Fibroblast of peridontal ligament (primary cell): Measurements from ENCODE around the gene OLFML2B.
"Not testable (repeated sequence)": the region's sequence is repeated elsewhere in the genome, so short reads cannot be mapped to it uniquely, and the experiment has no call there.

Source experiments
- DNase-seq: peaks from one replicate; pipeline ENCODE4 v3.0.0-alpha.2; 2010; ENCODE audit errors: extremely low read depth

The OLFML2B gene

DNA sequence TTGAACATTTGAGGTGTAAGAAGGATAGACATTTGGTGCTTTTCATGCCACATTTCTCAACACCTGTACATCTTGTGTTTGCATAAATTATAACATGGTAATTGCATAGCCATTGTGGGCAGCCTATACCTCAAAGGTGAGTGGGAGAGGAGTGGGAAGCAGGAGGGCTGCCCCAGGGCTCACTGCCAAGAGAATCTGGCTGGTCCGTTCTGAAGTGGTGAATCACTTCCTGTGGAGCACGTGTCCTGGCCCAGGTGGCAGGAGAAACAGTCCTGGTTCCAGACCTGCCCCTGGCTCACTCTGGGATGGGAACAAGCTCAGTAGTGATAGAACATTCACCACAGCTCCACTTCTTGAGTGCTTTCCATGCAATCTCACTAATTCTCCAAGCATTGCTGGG is 11.6 kb upstream of the OLFML2B start:
- DNase-seq = no peak

DNA sequence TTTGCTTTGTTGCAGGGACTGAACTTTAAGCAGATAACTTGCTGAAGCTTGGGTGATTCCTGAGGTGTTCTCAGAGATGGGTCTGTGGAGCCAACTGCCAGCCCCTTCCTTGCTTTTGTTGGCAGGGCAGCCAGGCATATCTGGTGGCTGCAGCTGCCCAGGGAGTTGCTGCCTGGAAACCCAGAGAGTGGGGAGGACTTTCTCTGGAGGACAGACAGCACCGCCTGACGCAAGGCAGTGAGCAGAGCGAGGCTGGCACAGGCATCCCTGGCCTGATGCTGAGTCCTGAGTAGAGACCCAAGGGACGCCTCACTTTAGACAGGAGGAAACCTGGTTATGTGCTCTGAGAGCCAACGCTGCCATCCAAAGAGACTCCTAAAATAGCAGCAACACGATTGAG is 9.8 kb upstream of the OLFML2B start:
- DNase-seq = no peak

DNA sequence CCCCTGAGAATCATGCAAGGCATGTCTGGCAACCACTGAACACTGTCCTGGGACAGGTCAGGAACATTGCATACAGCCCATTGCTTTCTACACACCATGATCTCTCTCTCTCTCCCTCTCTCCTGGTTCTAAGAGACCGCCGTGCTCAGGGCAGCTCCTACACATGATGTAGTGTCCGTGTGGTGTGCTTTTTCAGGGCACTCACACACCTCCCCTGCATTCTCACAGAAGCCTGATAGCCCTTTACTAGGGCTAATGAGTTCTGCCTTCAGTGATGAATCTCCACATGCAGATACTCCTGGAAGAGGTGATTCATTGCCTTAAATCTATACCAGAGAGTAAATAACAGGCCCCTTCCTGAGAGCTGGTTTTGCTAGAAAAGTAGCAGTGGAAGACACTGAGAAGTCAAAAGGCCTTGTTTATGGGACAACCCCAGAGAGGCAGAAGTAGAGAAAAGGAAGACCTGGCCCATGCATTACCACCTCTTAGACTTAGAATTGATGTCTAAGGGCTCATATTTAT is 7.2 kb upstream of the OLFML2B start:
- DNase-seq = no peak

DNA sequence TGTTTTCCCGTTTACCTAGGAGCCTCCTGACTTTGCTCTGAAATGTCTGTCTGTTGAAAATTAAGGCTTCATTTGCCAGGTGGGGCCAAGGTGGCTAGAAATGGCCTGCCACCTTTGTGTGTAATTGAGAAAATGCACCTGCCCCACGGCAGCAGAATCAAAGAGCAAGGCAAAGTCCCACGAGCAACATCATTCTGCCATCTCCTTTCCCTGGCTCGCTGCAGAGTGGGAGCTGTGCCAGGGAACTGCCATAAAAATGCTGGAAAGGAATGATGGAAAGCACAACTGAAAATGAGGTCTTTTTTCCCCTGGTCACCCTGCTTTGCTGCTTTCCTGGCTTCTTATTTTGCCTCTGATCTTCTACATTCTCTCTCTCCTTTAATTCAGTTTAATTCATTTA is 5.5 kb upstream of the OLFML2B start:
- DNase-seq = no peak

DNA sequence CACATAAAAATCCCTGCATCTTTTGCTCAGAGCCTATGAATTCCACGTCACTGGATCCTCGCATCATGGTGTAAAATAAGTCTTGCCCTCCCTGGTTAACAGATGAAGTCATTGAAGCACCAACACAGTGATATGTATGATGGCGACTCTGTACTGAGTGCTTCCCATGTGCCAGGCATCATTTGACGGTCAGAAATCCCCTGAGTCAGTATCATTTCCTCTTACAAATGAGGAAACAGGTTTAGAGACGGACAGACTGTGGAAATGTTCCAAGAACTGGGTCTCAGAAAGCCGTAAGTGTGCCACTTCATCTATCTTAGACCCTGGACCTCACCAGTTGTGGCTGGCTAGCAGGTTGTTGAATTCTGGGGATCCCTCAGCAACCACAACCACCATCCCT is 5.1 kb upstream of the OLFML2B start:
- no peak for DNase-seq

DNA sequence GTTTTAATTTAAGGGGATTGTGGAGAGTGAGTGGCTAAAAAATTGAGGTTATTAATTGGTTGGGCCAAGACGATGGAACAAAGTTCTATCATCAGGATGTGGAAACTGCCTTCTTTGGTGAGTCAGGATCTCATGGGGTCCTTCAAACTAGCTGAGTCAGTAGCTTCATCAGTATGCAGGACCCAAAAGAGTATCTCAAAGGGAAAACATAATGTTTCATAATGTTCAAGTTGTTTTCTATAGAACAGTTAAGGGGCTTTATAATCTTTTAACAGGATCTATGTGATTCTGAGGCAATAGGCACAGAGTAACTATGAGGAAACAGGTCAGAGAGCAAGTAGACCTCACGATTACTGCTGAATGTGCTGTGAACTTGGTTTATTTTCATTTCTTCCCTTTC is 3.2 kb upstream of the OLFML2B start:
- peak; percentile 60 for DNase-seq

DNA sequence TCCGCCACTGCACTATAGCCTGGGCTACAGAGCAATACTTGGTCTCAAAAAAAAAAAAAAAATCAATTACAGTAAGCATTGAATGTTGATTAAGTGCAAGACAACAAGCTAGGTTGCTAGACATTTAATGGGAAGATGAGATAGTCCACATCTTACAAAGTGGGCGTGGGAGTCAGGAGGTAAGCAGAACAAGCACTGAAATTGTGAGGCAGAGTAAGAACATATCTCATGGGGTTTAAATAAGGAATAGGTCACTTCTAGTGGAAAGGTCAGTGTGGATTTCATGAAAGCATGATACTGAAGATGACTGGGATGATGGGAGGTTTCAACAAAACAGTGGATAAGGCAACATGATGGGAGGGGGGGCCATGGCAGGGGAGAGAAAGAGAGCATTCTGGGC is 1.9 kb upstream of the OLFML2B start:
- no peak for DNase-seq

DNA sequence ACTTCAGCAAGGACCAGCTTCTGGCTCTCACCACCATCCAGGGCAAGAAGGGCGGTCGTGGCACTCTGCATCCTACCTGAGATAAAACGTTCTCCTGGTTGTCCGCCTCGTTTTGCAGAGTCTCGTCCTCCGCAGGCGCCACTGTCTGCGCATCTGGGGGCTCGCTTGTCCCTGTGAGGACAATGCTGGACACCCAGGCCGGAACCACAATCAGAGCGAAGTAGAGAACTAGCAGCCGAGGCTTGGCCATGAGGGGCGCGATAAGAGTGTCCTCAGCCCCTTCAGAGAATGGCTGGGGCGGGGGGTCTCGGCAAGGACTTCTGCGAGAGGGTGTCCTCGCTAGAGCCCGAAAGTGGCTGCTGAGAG is 505 bp downstream of the OLFML2B start:
- no peak for DNase-seq

DNA sequence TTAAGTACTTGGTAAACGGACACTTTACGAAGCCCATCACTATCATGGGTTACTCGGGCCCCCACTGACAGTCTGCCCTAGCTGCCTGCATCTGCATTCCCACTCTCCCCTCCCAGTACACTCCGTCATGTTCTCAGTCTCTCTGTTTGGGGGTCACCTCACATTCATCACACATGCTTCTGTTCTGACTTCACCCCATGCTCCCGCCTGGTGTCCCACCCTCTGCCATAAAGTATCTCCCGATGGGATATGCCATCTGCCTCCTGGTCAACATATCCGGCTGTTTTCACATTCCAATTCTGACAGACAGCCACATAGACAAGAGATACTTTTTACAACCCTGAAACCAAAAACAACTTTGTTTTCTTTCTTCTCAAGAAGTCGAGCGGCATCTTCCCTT is 1.0 kb downstream of the OLFML2B start:
- no peak for DNase-seq

DNA sequence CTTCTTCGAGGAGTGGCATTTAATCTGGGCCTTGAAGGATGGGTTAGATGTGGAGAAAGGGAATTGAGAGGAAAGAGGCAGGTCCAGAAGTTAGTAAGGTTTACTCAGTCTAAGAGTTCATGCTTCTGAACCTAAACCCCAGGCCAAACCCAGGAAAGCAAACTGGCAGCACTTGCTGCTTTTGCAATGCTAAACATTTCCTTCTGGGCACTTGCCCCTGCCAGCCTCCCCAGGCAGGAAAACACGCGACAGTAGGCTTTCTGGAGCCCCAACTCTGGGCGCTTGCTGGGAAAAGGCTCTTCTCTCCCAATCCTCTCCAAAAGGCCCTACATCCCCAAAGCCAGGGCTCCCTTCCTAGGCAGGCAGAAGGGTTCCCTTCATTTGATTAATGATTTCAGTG is 2.5 kb downstream of the OLFML2B start:
- DNase-seq = peak; percentile 43

DNA sequence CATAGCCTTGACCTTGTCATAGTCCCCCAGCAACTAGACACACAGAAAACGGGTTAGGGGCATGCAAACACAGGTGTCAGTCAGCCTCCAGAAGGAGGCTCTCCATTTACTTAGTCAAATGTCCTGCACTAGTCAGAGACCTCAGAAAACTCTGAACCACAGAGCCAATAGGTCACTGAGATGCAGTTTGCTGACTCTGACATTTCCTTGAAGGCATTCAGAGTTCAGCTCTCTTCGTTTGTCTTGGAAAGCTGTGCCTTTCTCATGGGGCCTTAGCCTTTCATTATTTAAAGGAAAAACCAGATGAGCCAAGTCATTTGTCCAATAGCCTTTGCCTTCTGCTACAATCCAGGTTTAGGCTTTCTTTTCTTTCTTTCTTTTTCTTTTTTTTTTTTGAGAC is 3.5 kb downstream of the OLFML2B start:
- DNase-seq = peak; percentile 78

DNA sequence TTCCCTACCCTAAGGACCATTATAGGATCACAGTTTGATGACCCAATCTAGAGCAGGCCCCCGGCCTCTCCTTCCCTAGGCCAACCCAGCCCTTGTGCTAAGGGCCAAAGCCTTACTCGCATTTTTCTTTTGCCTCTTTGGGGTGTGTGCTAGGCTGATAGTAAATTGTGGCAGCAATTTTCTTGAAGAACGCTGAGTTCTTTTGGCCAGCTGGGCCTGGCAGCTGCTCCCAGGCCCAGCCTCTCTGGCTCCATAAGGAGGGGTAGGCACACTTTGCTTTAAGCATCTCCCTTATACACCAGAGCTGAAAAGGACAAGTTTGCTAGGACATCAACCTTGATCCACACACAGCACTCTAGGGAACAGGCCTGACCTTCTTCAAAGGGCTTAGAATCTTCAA is 4.2 kb downstream of the OLFML2B start:
- no peak for DNase-seq

DNA sequence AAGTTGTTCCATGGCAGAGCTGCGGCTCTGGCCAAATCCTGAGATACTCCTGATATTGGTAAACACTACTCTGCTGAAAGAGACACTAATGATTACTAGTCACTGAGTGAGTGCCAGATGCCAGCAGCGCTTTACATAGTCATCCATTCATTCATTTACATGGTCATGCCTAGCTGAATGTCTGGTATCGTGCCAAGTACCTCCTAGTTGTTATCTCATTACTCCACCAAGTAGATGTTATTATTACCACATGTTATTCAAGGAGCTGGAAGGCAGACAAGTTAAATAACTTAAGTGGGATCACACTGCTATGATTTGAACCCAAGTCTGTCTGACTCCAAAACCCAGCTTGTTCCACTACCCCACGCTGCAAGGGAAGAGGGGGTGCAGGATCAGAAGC is 4.7 kb downstream of the OLFML2B start:
- DNase-seq = peak; percentile 91

DNA sequence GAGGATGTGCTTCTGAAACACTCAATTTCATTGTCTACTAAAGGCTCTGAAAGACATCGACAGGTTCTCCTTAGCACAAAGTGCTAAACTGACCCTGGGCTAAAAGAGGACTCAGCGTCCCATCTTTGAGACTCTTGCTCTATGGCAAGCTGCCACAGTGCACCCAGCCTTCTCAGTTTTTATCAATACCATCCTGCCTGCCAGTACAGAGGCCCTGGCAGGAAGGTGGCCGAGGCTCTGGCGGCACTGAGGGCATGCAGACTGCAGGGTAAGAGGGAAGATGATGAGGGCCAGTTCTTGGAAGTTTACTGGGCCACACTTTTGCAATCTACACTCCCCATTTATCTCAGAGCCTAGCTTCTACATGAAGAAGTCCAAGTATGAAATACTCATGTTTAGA is 5.3 kb downstream of the OLFML2B start:
- DNase-seq = no peak

DNA sequence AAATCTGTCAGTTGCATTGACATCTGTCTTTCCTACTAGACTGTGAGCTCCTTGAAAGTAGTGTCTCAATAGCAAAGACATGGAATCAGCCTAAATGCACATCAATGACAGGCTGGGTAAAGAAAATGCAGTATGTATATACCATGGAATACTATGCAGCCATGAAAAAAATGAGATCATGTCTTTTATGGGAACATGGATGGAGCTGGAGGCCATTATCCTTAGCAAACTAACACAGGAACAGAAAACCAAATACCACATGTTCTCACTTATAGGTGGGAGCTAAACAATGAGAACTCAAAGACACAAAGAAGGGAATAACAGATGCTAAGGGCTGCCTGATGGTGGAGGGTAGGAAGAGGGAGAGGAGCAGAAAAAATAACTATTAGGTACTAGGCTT is 5.9 kb downstream of the OLFML2B start:
- DNase-seq = not testable (repeated sequence)

DNA sequence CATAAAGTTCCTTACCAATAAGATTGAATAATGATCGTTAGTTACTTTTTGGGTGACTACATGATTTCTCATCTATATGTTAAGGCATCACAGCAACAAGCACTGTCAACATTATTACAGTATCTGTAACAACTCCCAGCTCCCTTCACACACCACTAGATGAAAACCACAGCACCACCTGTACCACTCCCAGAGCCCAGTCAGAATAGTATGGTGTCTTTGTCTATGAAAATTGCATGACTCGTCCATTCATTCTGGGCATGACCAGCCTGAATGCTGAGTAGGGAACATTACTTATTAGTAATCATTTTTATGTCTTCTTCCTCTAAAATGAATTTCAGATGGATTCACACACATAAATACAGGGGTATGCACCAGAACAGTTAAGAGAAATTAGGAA is 7.0 kb downstream of the OLFML2B start:
- no peak for DNase-seq

DNA sequence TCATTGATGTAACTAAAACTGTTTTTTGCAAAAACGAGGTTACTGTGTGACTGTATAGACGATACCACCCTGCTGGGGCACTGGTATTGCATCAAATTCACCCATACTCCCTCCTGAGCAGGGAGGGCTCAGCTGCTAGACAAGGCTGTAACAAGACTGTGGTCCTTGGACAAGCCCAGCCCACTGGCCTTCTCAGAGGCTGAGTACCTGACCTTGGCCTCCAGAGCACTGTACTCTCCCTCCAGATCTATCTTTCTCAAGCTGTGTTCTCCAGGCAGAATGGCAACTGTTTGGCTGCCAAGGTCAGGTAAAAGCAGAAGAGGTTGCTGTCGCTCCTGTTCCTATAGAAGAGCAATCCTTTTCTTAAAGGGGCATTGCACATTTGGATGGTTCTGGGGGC is 8.5 kb downstream of the OLFML2B start:
- no peak for DNase-seq

DNA sequence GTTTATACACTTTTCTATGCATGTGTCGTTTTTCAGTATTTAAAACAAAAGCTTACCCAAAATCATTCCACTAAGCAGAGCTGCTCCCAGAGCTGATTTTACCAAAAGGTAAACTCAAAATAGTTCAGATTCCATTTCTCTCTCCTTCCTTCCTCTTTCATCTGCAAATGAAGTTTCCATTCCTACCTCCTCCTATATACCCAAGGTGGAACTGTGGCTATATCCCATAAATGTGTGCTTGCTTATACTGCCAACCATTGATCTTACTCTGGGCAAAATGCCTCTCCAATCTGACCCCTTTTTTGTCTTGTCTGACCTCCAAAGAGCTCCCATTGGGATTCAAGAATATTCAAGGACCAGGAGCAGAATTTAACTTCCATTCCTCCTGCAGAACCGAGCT is 9.5 kb downstream of the OLFML2B start:
- no peak for DNase-seq

DNA sequence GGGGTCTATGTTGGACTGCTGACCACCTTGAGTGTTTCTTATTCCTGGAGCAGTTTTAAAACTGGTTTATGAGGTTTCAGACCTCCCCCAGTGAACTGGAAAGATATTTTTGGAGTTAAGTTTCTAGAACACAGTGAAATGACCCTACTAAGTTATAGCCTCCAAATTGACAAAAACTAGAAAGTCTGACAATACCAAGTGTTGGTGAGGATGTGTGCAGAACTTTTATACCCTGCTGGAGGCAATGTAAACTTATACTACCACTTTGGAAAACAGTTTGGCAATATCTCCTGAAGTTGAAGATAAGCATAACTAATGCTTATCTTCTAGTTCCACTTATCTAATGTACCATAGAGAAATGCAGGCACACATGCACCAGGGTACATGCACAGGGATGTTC is 10.4 kb downstream of the OLFML2B start:
- no peak for DNase-seq

DNA sequence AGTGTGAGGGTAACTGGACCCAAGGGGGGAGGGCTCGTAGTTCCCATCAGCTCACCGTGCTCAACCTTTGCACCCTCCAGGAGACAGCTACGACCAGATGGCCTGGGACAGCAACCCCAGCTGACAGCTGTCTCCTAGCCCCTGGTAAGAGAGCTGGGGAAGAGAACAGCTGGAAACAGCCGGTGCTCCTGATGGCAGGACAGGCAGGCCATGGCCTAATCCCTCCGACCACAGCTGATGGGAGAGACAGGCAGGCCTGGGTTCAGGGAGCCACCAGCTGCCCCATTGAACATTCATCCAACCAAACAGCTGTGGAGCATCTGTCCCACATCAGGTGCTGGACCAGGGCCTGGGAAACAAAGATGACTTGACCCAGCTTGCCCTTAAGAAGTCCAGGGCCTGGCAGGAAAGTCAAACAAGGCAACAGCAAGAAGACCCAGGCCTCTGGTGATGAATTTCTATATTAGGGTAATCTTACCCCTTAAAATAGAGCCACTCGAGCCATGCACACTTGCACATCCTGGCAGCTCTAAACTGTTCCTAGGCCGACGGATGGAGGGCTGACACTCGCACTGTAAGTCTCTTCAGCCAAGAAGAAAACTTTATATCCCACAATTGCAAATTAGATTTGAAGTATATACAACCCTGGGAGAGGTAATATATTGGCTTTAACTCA is 12.2 kb downstream of the OLFML2B start:
- no peak for DNase-seq

DNA sequence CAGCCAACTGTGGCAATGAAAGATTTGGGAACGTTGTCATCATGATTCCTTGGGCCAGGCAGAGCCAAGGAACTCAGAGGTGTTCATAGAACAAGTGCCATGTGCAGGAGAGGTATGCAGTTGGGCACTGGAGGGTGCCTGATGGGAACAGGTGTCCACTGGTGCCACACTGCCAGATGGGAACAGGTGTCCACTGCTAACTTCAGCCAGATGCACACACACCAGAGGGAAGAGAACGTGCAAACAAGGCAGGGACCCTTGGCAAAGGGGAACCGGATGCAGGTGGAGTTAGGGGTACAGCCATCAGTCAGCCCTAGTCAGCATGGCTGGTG is 13.5 kb downstream of the OLFML2B start:
- no peak for DNase-seq

DNA sequence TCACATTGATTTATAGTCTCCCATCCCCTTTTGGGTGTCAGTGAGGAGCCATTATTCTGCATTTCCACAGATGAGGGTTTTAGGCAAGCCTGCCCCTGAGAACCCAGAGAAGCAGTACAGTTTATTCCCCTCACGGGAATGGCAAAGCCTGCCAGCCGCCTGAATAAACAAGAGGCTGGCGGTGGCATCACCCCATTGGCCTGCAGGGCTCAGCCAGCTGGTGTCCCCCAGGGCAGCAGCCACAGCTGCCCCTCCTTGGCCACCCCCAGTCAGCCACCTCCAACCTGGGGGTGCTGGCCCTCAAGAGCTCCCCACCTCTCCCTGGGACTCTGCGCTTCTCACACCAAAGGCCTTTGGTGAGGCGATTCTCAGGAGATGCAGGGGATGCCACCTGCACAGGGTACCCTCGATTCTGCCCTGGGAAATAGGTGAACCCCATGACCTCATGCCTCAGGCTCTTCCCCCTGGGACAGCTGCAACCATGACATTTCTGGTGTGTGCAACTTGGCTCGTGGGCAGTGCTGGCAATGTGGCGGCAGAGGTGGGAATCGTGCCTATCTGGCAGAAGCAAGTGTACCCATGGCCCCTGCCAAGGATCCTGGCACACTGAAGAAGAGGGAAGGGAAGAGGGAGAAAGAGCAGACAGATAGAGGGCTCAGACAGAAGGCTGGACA is 14.0 kb downstream of the OLFML2B start:
- DNase-seq = no peak

DNA sequence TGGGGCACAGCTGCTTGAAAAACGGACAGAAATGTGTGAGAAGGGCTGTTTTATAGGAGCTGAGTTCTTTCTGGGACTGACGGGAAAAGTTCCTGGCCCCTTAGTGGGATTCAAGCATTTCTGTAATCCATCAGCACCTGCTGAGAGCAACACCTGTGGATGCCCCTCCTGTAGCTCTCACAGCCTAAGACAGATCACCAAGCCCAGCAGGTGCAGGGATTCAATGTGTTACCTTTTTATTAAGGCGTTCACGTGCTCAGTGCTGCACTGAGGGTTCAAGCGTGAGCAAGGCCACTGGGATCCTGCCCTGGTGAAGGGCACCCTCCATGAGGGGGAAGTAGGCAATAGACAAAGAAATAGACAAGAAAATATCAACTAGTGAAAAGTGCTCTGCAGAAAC is 14.9 kb downstream of the OLFML2B start:
- DNase-seq = no peak

DNA sequence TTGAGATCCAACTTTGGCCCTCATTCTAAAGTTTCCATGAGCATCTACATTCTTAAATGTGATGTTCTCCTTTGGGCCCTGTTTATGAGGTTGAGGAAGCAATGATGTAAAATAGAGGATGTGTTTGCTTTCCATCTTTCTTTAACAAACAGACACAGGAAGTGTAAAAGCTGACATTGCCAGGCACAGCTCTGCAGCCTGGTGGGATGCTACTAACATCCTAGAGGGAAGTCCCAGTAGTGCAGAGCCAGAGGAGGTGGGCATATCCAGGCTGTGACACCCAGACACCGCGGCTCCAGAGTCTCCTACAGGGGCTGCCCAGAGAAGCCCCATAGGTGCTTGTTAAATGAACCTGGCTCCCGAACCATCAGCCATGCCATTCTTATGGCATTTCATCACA is 16.2 kb downstream of the OLFML2B start:
- DNase-seq = no peak
